Ovary (tissue), 9 donors: Measurements from ENCODE around the gene SPECC1. TPM values are rescaled to one million over a fixed set of nuclear protein-coding genes. Genes with fewer than 3 reads are reported as not detected.

Experiments used
- DNase-seq, 5 donors: peaks; one replicate each; pipeline ENCODE4 v3.0.0-alpha.2; 2019 to 2020
- H3K27ac ChIP-seq, 2 donors: fragments of 200-600 bp; one replicate each; pipeline versions ENCODE4 v1.5.1 to v1.8.0; 2019 to 2022
- H3K27me3 ChIP-seq: fragments of 200-600 bp; one replicate; pipeline ENCODE4 v1.8.0; 2022
- H3K36me3 ChIP-seq: fragments of 200-600 bp; sonication (generic); one replicate; pipeline ENCODE4 v1.5.1; 2019
- H3K4me1 ChIP-seq: one replicate; pipeline ENCODE4 v1.8.1; 2013; ENCODE audit warnings: mild to moderate bottlenecking, moderate library complexity; ENCODE audit not compliant: insufficient read depth
- H3K4me3 ChIP-seq: fragments of 200-600 bp; sonication (generic); one replicate; pipeline ENCODE4 v1.5.1; 2017
- H3K9me3 ChIP-seq, 2 donors: fragments of 200-600 bp in 1 of 2; sonication (generic) in 1 of 2; one replicate each; pipeline versions ENCODE4 v1.5.1 to v1.8.1; 2013 to 2019; ENCODE audit warnings: mild to moderate bottlenecking in 1 of 2, moderate library complexity in 1 of 2
- CTCF ChIP-seq, 3 donors: fragments of 450-650 bp in 2 of 3; fragments of 200-600 bp in 1 of 3; IDR thresholded peaks; one replicate each; pipeline versions ENCODE4 v1.5.1 to v1.8.0; 2016 to 2022; ENCODE audit warnings: antibody characterized with exemption in 3 of 3, mild to moderate bottlenecking in 1 of 3
- EP300 ChIP-seq: sonication (generic); formaldehyde crosslinking; IDR thresholded peaks from one replicate; pipeline ENCODE4 v1.6.1; 2017; ENCODE audit warnings: antibody characterized with exemption
- POLR2A ChIP-seq: fragments of 450-650 bp; IDR thresholded peaks from one replicate; pipeline ENCODE4 v1.6.1; 2017; ENCODE audit warnings: antibody characterized with exemption, mild to moderate bottlenecking, moderate library complexity
- WGBS, 3 donors: extraction: QIAGEN DNeasy Blood & Tissue Kit in 1 of 3; methylation state at CpG; one replicate each; pipeline versions ENCODE4 v1.1.5 to v1.1.7; 2013 to 2017; 5-methylcytosine and 5-hydroxymethylcytosine counted together
- intact Hi-C, 4 donors: fragments of 100-400 bp; cut with DNase I; formaldehyde crosslinking; loops; one replicate each; pipeline versions ENCODE4 v1.11.0 to v1.15.1; 2022 to 2023
- polyA plus RNA-seq, 2 donors: library from polyadenylated mRNA; stranded (reverse); fragments of 200-250 nt in 1 of 2; fragments of 350-450 nt in 1 of 2; fragmentation: Illumina TruSeq in 1 of 2; extraction: RNeasy Lipid Tissue Mini Kit (QIAGEN cat#74804) in 1 of 2; gene quantifications; one replicate each; pipeline ENCODE4 v1.2.3, GENCODE V29; 2013 to 2014
- total RNA-seq, 7 donors: library from RNA; depleted of rRNA in 2 of 7; stranded (reverse); fragments of >200 nt in 2 of 7; fragmentation: NEBNext Ultra II Directional in 3 of 7; extraction: Animal tissue kit (Norgen Biotek cat#: 25700) in 3 of 7; gene quantifications; one replicate each; pipeline versions ENCODE4 v1.1.0 to v1.2.4, GENCODE V29; 2016 to 2023
- donor health status: DM: no; HTN: no; CAD: no; lungs with moderate emphysema.
- donor health status: DM: no; HTN: no; CAD: no.
- donor health status: Bipolar disorder and iron deficiency.
- donor health status: DM: yes; HTN: yes; CAD: no.
- donor health status: DM: no; HTN: no; CAD: no.
- donor health status: DM: yes; HTN: yes; CAD: no.

The SPECC1 gene
- total and polyA plus RNA-seq, 9 donors: 34.7 to 86.5 (median 66.1) TPM

GRCh38 chr17:20125724-20126123 lies 116.6 kb downstream of the SPECC1 start:
- H3K27ac ChIP-seq: no peak overlapping the region
- WGBS, 3 donors: 72 to 81% (median 74%) methylated on average over 6 of the region's 6 CpGs
- peaks cover 5% of the 10 kb centered on the region for H3K4me1 ChIP-seq
- no peaks in the 10 kb centered on the region for H3K36me3 ChIP-seq
- no peaks in the 10 kb centered on the region for H3K27me3 ChIP-seq
- intact Hi-C loops: loop anchor here in 2 of 4 donors (10.0 kb wide), 2 partner anchors 89 to 189 kb away; no protein-coding TSS in a partner anchor
- TF ChIP-seq CTCF (IDR thresholded peaks at IDR 0.05) (no peak), EP300 (no peak), POLR2A (no peak)
- no peak for DNase-seq
- no peak overlapping the region for H3K4me3 ChIP-seq
- no peaks in the 10 kb centered on the region for H3K9me3 ChIP-seq

- no peaks in the 10 kb centered on the region for H3K36me3 ChIP-seq
- no peak overlapping the region for H3K4me3 ChIP-seq
- H3K4me1 ChIP-seq: no peaks in the 10 kb centered on the region
- TF ChIP-seq EP300 (no peak), CTCF (IDR thresholded peaks at IDR 0.05) (no peak), POLR2A (no peak)
- DNase-seq: no peak
- H3K27me3 ChIP-seq: no peaks in the 10 kb centered on the region
- intact Hi-C loops: loop anchor here in 2 of 4 donors (10.0 kb wide), 2 partner anchors 87 to 187 kb away; no protein-coding TSS in a partner anchor
- no peak overlapping the region for H3K27ac ChIP-seq
- WGBS, 3 donors: 94 to 99% (median 95%) methylated on average over 6 of the region's 6 CpGs
- H3K9me3 ChIP-seq: no peaks in the 10 kb centered on the region
Measured at GRCh38 chr17:20127360-20128035, 118.3 kb downstream of the SPECC1 start.

GRCh38 chr17:20128036-20128667 lies 119.0 kb downstream of the SPECC1 start:
- DNase-seq: no peak
- TF ChIP-seq EP300 (no peak), CTCF (IDR thresholded peaks at IDR 0.05) (no peak)
- Histone ChIP-seq H3K4me1 (no peaks in the 10 kb centered on the region), H3K27me3 (no peaks in the 10 kb centered on the region), H3K9me3 (no peaks in the 10 kb centered on the region), H3K36me3 (no peaks in the 10 kb centered on the region), H3K27ac (no peak overlapping the region), H3K4me3 (no peak overlapping the region)
- 81 to 91% (median 87%) methylated on average over 4 of the region's 4 CpGs for WGBS, 3 donors
- intact Hi-C loops: loop anchor here in 2 of 4 donors (10.0 kb wide), 2 partner anchors 87 to 187 kb away; no protein-coding TSS in a partner anchor

- Histone ChIP-seq H3K4me3 (no peak overlapping the region), H3K4me1 (peaks cover 13% of the 10 kb centered on the region), H3K9me3 (no peaks in the 10 kb centered on the region), H3K27ac (no peak overlapping the region), H3K27me3 (no peaks in the 10 kb centered on the region), H3K36me3 (no peaks in the 10 kb centered on the region)
- DNase-seq: no peak
- intact Hi-C loops: no loop called here
- TF ChIP-seq POLR2A: no peak
- WGBS, 3 donors: 81 to 84% (median 83%) methylated on average over 5 of the region's 5 CpGs
Measured at GRCh38 chr17:20133517-20133916, 124.4 kb downstream of the SPECC1 start.
